ENCODE results near the gene RBM43.
"Not testable (repeated sequence)": the region's sequence is repeated elsewhere in the genome, so short reads cannot be mapped to it uniquely, and the experiment has no call there.

The RBM43 gene

DNA sequence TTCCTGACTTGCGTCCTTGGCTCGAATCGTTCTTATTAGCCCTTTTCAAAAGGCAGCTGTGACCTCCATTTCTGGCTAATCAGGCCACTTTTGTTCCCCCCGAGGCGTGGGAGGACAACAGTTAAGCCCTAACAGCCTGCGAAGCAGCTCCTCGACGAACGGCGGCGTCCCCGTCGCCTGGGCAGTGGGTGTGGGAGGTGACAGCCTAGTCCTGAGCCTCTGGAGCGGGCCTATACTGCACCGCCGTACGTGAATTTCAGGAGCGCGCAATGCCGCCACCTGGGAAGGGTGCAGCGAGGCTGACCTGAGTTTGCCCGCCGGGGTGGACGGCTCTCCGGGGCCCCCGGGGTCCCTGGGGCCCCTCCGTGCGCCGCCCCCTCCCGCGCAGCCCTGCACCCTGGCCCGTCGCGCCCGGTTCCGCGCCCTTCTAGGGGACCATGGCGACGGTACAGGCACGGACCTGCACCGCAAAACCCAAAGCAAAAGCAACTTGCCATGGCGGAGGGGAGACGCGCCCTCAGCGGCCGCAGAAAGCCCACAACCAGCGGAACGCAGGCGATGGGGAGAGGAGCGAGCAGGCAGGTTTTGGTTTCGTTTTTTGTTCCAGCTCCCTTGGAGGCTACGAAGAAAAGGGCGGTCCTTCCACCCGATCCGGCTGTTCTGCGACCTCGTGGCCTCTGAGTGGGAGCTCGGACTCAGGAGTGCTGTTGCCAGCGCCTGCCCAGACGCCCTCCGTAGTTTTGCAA lies at the start of gene RBM43:
Gene RBM43, minus strand, starts transcription at position 633 of the 746 bp plus-strand sequence. Its CDS starts 136 bp downstream, at position 497.
- peak; percentile 90 for DNase-seq

DNA sequence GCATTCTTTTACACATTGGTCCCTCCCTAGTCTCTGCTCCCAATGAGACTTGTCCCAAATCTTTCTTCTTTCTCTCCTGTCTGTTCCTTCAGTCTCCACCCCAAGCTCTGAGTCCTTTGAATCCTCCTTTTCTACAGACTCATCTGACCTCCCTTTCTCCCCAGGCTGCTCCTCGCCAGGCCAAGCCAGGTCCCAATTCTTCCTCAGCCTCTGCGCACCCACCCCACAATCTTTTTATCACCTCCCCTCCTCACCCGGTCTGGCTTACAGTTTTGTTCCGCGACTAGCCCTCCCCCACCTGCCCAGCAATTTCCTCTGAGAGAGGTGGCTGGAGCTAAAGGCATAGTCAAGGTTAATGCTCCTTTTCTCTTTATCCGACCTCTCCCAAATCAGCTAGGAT lies 48.6 kb upstream of the RBM43 start:
- DNase-seq, result not testable (repeated sequence)

DNA sequence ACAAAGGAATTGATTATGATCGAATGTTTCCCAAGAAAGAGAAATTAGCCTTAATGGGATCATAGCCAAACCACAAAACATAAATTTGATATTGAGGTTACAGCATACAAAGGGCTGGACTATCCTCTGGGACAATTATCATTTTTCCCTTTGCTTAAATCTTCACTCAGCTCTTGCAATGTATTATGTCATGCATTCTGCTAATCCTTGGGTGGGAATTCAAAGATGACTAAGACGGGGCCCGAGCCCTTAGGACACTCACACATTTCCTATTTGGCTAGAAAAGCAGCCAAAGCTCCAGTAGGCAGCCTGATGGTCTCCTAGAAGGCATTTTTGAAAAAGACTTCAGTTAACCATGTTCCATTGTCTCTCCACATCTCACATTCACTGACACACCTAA lies 45.0 kb upstream of the RBM43 start:
- DNase-seq, result no peak

DNA sequence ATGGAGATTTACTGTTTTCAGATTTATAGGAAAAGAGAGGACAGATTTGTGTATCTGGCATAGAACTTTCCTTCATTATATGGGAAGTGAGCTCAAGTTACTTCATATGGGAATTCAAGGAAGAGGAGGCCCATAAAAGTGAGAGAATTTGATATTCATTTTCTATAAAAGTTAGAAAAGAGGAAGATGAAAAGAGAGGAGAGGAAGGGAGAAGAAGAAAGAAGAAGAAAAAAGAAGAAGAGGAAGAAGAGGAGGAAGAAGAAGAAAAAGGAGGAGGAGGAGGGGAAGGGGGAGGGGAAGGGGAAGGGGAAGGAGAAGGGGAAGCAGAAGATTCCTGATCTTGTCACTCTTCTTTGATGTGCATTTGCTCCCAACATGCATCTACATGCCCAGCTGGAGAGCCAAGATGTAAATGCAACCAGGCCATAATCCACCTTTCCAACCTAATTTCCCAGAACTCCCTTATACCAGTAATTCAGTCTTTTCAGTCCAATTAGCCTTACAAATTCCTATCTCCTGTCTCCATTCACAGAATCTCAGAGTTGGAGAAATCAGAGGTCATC lies 43.5 kb upstream of the RBM43 start:
- DNase-seq, result no peak

DNA sequence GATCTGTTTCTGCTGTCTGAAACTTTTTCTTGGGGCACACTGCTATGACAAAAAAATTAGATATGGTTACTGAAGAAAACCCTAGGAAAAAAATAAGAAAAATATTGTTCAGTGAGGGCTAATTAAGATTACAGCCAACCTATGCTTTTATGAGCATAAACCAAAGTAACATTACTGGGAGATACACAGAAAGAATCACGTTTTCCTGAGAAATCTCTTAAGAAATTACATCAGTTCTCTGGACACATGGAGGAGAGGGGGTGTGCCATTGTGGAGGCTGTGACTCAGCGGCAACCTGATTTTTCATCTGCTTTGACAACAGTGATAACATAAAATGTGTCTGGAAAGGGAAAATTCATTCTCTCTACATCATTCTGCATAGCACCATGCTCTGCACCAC lies 41.2 kb upstream of the RBM43 start:
- DNase-seq, result no peak

DNA sequence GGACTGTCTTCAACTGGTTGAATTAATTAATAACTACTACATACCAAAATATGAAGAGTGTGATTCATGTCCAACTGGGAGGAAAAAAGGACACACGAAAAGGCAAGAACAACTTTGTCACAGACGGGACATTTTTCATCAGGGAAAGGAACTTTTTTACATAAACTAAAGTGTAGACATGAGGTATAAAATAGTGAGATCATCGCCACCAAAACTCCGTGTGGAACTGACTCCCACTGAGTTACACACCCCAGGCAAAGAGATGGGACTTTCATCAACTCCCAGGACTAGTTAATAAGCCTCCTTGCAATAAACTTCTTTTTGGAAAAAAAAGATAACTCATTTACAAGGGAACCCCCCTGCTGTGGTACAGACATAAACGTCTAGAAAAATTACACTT lies 40.7 kb upstream of the RBM43 start:
- DNase-seq, result no peak

DNA sequence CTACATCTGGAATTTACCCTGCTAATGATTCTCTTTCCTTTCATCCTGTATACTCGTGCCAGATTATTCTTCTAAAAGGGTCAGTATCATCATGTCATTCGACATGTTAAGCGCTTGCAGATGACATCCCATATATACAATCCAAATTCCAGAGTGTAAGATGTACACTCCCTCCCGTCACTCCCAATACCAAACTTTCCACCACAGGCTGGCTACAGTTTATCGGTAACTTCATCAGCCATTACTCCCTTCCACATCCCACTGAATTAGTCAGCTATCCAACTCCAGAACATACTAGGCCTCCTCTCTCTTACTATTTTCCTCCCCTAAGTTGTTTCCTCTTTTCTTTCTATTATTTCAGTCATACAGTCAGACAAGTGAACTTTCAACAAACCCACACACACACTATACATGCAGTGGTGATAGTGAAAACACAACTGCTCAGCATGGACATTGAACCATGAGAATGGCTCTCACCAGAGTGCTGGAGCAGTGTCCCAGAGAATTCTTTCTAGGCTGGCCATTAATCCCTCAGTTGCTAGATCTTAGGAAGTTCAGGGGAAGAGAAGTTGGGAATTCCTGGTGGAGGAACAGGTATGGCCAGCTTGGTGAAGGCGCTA lies 38.4 kb upstream of the RBM43 start:
- no peak for DNase-seq

DNA sequence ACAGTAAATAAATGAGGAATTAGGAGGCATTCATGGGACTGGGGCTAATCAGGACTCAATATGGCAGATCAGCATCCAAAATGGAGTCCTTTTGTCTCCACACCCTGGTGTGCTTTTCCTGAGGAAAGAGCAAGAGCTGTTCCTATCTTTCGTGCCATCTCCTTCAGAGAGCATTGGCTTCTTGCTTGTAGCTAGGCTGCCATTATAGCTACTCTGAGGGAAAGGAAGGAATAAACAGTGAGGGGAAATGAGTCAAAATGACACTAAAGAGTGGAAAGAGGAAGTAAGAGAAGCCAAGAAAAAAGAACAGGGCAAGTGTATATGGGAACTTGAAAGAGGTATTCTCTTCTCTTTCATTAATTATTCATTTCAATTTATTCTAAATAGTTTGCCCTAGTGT lies 36.2 kb upstream of the RBM43 start:
- no peak for DNase-seq

DNA sequence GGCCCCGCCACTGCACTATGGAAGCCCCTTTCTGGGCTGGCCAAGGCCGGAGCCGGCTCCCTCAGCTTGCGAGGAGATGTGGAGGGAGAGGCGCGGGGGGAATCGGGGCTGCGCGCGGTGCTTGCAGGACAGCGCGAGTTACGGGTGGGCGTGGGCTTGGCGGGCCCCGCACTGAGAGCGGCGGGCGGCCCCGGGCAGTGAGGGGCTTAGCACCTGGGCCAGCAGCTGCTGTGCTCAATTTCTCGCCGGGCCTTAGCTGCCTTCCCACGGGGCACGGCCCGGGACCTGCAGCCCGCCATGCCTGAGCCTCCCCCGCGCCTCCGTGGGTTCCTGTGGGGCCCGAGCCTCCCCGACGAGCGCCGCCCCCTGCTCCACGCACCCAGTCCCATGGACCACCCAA lies 34.3 kb upstream of the RBM43 start:
- not testable (repeated sequence) for DNase-seq

DNA sequence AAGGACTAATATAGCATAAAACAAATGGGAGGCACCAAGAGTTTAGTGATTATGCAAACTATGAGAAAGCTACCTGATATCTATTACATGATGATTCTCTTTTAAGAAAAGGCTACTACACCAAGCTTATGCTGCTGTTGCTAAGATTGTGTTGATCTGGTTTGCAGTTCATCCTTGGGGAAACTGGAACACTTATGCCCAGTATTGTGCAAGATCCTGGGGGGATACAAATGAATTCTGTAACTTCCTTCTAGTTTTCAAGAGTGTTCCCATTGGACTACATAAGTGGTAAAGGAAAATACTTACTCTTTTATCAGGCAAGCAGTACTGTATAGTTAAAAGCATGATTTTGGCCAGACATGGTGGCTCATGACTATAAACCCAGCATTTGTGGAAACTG lies 30.9 kb upstream of the RBM43 start:
- DNase-seq, result no peak

DNA sequence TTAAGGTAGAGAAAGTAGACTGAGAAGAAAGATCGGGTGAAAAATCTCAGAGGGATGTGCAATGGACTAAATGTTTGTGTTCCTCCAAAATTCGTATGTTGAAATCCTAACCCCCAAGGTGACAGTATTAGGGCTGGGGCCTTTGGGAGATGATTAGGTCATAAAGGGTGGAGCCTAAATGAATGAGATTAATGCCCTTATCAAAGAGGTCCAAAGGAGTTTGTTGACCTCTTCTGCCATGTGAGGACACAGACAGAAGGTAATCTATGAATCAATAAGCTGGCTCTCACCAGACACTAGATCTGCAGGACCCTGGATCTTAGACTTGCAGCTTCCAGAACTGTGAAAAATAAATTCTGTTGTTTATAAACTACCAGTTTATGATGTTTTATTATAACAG lies 30.5 kb upstream of the RBM43 start:
- DNase-seq, result no peak

DNA sequence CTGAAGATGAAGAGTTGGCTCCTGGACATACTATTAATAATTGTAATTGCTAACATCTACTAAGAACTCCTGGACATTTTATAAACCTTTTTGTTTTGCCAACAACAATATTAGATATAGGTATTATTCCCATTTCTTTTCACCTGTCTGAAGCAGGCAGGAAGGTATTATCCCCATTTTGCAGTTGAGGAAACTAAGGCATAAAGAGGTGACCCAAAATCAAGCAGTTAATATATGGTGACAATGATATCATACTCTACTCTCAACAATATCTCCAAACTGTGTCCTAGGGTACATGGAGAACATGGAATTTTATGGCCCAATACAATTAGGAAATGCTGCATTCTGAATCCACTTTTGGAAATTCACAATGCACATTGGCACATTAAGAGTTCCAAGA lies 29.6 kb upstream of the RBM43 start:
- DNase-seq, result no peak

DNA sequence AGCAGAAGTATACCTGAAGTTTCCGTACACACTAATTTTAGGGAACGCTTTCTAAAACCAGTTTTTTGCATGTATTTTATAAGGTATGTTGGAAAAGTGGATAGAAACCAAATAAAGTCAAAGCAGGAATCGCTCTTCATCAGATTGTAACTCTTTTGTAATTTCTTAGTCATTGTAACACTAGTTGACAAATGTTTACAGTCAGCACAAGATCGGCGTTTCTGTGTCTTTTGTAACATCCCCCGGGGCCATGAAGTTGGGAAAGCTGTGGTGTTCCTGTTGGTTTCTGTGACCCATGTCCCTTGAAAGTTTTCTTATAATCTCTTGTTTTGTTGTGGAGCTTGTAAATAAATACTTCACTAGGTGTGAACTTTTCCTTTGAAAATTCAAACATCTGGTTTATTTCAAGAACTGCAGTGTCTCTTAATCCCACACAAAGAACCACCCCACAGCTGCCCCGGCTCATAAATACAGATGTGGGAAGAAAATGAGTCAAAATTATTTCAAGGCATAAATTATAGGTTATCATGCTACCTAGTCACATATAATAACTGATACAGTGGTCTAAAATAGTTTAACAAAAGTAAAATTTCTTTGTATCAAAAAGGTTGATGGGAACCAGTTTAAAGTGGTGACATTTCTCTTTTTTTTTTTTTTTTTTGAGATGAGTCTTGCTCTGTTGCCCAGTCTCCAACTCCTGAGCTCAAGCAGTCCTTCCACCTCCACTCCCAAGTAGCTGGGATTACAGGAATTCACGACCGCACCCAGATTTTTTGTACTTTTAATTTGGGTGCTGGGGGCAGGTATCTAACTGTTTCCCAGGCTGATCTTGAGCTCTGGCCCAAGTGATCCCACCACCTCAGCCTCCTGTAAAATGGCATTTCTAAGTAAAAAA lies 28.6 kb upstream of the RBM43 start:
- peak; percentile 25 for DNase-seq

DNA sequence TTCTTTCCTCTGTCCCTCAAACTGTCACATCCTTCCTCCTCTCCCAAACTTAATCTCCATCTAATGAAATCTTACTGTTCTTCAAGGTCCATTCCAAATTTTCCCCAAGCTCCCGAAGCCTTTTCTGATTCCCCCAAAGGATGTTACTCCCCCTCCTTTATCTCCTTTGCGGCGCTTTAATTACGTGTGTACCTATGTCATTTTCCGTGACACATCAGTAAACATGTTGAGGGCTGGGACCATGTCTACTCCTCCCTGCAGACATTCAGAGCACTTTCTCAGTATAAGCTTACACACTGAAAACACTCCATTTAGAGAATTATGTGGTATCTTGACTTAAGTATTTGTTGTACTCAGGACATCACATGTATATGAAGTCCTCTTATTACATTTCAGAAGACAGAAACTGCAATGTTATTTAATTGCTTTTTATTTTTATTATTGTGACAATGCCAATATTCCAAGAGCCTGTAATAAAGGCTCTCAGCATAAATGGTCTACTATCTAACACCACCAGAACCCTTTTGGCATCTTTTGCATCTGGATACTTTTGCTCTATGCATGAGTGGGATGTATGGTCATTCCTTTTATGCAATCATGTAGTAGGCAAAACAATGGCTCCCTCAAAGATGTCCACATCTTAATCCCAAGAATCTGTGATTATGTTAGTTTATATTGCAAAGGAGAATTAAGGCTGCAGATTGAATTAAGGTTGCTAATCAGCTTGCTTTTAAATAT lies 26.0 kb upstream of the RBM43 start:
- DNase-seq, result no peak

DNA sequence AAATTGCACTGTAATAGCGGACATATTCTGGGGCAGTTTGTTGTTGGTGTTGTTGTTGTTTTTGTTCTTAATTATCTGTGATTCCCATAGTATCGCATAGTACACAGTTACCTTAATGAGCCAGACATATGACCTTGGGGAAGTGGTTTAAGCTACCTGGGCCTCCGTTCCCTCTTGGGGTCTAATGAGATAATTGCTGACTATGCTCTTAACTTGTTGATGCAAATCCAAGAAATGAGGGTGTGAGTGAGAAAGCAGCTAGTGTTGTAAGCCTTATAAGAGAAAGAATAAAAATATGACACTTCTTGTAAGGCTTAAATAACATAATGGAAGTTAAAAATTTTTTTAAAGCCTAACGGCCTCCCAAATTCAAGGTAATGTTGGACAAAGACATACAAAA lies 20.7 kb upstream of the RBM43 start:
- DNase-seq, result no peak

DNA sequence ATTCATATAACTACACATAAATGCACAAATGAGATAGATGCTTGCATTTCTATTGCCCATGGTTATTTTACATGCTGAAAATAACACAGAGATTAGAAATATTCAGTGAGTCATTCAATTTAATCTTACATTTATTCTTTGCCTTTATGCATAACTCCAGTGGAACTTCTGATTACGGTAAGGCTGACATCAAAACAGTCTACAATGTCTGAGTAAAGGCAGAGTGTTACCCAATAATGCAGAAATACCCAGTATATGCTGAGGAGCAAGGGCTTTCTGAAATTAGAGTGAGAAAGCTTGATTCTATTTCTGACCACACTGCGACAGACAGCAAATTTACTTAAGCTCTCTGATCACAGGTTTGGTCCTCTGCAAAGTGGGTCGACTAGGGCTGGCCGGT lies 18.6 kb upstream of the RBM43 start:
- DNase-seq, result no peak

DNA sequence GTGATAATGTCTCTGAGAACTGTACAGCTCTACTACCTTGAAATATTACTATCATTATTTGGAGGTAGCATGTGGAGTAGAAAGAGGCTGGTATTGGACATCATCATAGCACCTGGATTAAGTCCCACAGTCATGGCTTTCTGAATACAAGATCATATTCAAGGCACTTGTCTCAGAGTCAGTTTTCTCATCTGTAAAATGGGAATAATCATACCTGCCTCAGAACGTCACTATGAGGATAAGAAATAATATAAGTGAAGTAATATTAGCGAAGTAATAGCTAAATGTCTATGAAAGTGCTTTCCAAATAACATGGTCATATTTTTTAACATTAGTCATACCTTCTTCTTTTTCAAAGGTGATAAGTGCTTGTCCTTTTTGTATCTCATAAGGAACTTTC lies 16.8 kb upstream of the RBM43 start:
- no peak for DNase-seq

DNA sequence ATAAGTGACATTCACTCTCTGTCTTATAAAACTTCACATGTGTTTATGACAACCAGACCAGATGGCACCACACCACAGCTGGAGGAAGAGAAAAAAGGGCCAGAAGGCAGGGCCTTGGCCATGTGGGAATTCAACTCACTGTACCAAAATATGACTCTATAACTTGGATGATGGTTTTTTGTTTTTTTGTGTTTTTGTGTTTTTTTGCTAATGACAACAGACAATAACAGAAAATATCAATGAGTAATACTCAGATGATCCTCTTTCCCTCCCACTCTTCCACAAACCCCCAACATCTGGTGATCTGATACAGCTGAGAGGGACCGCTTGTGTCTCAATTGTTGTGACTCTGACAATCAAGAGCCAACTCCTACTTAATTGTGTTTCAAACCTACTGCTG lies 15.4 kb upstream of the RBM43 start:
- no peak for DNase-seq

DNA sequence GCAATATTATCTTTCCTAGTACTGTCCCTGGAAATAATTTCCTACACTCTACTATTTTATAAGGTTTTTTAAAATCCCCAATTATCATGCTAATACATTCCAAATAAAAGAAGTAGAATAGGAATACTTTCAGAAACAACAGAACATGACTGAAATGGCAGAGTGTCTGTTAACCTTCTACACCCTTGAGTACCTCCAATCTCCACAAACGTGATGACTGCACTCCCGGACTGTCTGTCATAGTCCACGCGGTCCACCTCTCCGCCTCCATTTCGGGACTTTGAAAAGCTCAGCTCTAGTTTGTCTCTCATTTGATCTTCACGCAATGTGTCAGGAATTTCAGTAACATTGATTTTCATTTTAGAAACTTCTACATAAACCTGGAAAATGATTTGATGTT lies 13.6 kb upstream of the RBM43 start:
- no peak for DNase-seq

DNA sequence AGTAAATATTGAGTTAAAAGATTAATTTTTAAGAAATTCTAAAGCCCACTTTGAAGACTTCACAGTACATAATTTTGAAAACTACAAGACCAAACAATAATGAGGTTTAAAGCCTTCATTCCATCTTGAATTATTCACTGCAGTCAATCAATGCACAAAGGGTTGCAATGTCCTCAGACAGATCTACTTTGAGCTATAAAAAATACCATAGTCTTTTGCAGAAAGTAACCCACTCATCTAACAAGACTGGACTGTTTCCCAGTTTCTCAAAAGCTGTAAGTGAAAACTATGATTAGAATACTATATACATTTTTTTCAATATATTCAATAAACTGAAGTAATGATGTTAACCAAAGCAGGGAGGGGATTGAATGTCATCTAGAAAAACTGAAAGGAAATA lies 10.2 kb upstream of the RBM43 start:
- no peak for DNase-seq

DNA sequence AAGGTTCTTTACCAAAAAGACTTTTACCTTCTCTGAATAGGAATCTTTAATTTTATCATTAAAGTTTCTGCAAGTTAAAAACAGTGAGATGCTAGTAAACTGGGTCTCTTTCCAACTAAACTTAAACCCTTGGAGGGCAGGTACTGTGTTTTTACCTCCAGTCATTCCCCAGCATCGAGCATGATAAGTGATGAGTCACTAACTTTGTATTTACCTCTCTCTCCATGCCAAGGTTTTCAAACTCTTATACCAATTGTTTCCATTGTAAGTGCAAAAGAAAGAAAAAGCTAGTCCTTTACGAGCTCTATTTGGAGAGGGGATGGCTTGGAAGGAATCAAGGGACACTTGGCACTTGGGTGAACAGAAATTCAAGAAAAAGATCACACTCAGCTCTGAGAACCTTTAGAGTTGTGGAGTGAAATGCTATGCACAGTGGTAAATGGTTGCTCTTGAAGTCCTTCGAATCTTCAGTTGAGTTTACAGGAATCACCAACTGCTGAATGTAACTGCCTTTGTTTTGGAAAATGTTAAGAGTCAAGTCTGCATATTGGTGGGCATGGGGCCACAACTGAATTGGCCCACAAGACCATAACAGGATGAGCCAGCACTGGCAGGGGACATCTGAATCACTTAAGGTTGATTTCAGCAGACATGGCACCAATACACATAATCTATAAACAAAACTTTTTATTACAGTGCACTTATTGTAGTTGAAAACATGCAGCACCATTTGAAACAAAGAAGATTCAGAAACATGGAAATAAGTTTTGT lies 8.3 kb upstream of the RBM43 start:
- DNase-seq, result no peak

DNA sequence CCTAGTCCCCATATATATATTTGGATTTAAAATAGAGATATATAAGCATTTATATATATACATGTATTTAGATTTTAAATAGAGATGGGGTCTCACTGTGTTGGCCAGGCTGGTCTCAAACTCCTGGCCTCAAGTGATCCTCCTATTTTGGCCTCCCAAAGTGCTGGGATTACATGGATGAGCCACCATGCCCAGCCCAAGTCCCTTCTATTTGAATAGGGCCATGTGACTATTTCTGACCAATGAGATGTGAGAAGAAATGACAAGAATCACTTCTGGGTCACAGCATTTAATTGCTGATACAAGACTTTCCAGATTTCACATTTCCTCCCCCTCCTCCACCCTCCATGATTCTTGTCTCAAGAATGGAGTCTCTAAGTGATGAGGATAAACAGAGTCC lies 6.4 kb upstream of the RBM43 start:
- no peak for DNase-seq
